ENCODE measurements around the gene GPR35.

The GPR35 gene

GRCh38 chr2:240619506-240620148, 5.7 kb upstream of the GPR35 start:
- Histone ChIP-seq H3K4me3 (ENCODE audit: low read depth in 1 of 2, low read length in 2 of 2) (no peak overlapping the region), H3K36me3 (ENCODE audit: insufficient read depth, low read length) (no peaks in the 10 kb centered on the region), H2AFZ (ENCODE audit: low read depth, low read length) (no peak overlapping the region), H3K4me2 (ENCODE audit: insufficient read depth, low read length) (no peak overlapping the region), H3K9ac (ENCODE audit: low read depth, low read length) (no peak overlapping the region), H3K27ac (ENCODE audit: low read length) (no peak overlapping the region), H3K79me2 (ENCODE audit: insufficient read depth, low read length) (no peaks in the 10 kb centered on the region), H4K20me1 (ENCODE audit: insufficient read depth, low read length) (no peaks in the 10 kb centered on the region), H3K27me3 (ENCODE audit: insufficient read depth, low read length, poor library complexity) (no peaks in the 10 kb centered on the region), H3K4me1 (ENCODE audit: insufficient read depth, low read length) (no peaks in the 10 kb centered on the region), H3K9me3 (ENCODE audit: insufficient read depth, low read length, severe bottlenecking) (no peaks in the 10 kb centered on the region)
- no peak for ATAC-seq (ENCODE audit: insufficient read depth, low read depth)
- TF ChIP-seq CTCF (IDR thresholded peaks at IDR 0.05; ENCODE audit: borderline replicate concordance, extremely low read depth, low read length, poor library complexity, severe bottlenecking), result no peak
- no peak for TF ChIP-seq EZH2 (IDR thresholded peaks at IDR 0.05; ENCODE audit: borderline replicate concordance, low read depth, low read length, severe bottlenecking)
- no peak for DNase-seq

- Histone ChIP-seq H3K4me3 (ENCODE audit: low read depth in 1 of 2, low read length in 2 of 2) (no peak overlapping the region), H4K20me1 (ENCODE audit: insufficient read depth, low read length) (no peaks in the 10 kb centered on the region), H3K9me3 (ENCODE audit: insufficient read depth, low read length, severe bottlenecking) (no peaks in the 10 kb centered on the region), H3K27ac (ENCODE audit: low read length) (no peak overlapping the region), H3K79me2 (ENCODE audit: insufficient read depth, low read length) (no peaks in the 10 kb centered on the region), H3K36me3 (ENCODE audit: insufficient read depth, low read length) (no peaks in the 10 kb centered on the region), H3K4me2 (ENCODE audit: insufficient read depth, low read length) (no peak overlapping the region), H3K9ac (ENCODE audit: low read depth, low read length) (no peak overlapping the region), H2AFZ (ENCODE audit: low read depth, low read length) (no peak overlapping the region), H3K27me3 (ENCODE audit: insufficient read depth, low read length, poor library complexity) (no peaks in the 10 kb centered on the region), H3K4me1 (ENCODE audit: insufficient read depth, low read length) (no peaks in the 10 kb centered on the region)
- TF ChIP-seq CTCF (IDR thresholded peaks at IDR 0.05; ENCODE audit: borderline replicate concordance, extremely low read depth, low read length, poor library complexity, severe bottlenecking) (no peak), EZH2 (IDR thresholded peaks at IDR 0.05; ENCODE audit: borderline replicate concordance, low read depth, low read length, severe bottlenecking) (no peak)
- DNase-seq, result no peak
- no peak for ATAC-seq (ENCODE audit: insufficient read depth, low read depth)
These were observed 5.0 kb upstream of the GPR35 start for GRCh38 chr2:240620149-240620731.

DNA sequence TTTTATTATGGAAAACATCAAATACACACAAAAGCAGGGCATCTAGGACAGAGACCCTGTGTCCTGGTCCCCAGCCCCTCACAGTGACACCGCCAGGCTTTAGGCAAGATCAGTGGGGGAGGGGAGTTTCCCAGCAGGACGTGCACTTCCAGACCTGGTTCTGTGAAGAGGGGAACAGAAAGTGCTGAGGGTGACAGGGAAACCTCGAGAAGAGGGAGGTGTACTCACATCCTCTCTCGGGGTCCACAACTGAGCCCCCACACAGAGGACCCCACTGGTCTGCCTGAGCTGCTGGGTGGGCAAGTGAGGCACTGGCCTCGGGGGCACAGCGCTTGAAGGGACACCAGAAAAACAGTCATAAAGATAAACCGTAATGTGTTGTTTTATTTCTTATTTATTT, 4.4 kb upstream of the GPR35 start:
- ATAC-seq (ENCODE audit: insufficient read depth, low read depth) (no peak), DNase-seq (no peak)
- H3K9me3 ChIP-seq (ENCODE audit: insufficient read depth, low read length, severe bottlenecking), result no peaks in the 10 kb centered on the region
- H3K4me3 ChIP-seq (ENCODE audit: low read depth in 1 of 2, low read length in 2 of 2), result no peak overlapping the region
- TF ChIP-seq CTCF (IDR thresholded peaks at IDR 0.05; ENCODE audit: borderline replicate concordance, extremely low read depth, low read length, poor library complexity, severe bottlenecking), result no peak
- no peak for TF ChIP-seq EZH2 (IDR thresholded peaks at IDR 0.05; ENCODE audit: borderline replicate concordance, low read depth, low read length, severe bottlenecking)
- H3K79me2 ChIP-seq (ENCODE audit: insufficient read depth, low read length), result no peaks in the 10 kb centered on the region
- no peak overlapping the region for H3K9ac ChIP-seq (ENCODE audit: low read depth, low read length)
- H2AFZ ChIP-seq (ENCODE audit: low read depth, low read length), result no peak overlapping the region
- H3K4me1 ChIP-seq (ENCODE audit: insufficient read depth, low read length), result no peaks in the 10 kb centered on the region
- H3K4me2 ChIP-seq (ENCODE audit: insufficient read depth, low read length), result no peak overlapping the region
- no peaks in the 10 kb centered on the region for H3K27me3 ChIP-seq (ENCODE audit: insufficient read depth, low read length, poor library complexity)
- H3K36me3 ChIP-seq (ENCODE audit: insufficient read depth, low read length), result no peaks in the 10 kb centered on the region
- no peaks in the 10 kb centered on the region for H4K20me1 ChIP-seq (ENCODE audit: insufficient read depth, low read length)
- H3K27ac ChIP-seq (ENCODE audit: low read length), result no peak overlapping the region

Measured in DND-41 (cell line).